Loucy (cell line): ENCODE measurements around the gene UNC5C.

ENCODE experiments used
- CTCF ChIP-seq: fragments of 200-600 bp; sonication (generic); conservative IDR thresholded peaks from 2 replicates; pipeline ENCODE4 v1.5.1; 2014; ENCODE audit warnings: mild to moderate bottlenecking, antibody characterized with exemption, low read length
- EZH2phosphoT487 ChIP-seq: fragments of 200-600 bp; IDR thresholded peaks from 2 replicates; pipeline ENCODE4 v1.6.1; 2018; ENCODE audit warnings: antibody characterized with exemption, mild to moderate bottlenecking, moderate library complexity, borderline replicate concordance

- no peak for TF ChIP-seq CTCF
- TF ChIP-seq EZH2phosphoT487: no peak
Observed at GRCh38 chr4:95533254-95533653, 15.5 kb downstream of the UNC5C start.
